GM12865 (cell line): ENCODE measurements around the gene KLK10.
"Not testable (repeated sequence)": the region's sequence is repeated elsewhere in the genome, so short reads cannot be mapped to it uniquely, and the experiment has no call there.

ENCODE experiments used
- DNase-seq: peaks from one replicate; pipeline ENCODE4 v3.0.0; 2010; ENCODE audit warnings: low read depth
- H3K4me3 ChIP-seq: 2 replicates; pipeline ENCODE4 v1.5.1; 2011; ENCODE audit warnings: mild to moderate bottlenecking, low read depth, low read length, control low read depth
- CTCF ChIP-seq: IDR thresholded peaks from 2 replicates; pipeline ENCODE4 v1.5.1; 2011; ENCODE audit warnings: low read length, control low read depth, low read depth, inconsistent platforms; ENCODE audit not compliant: insufficient read depth; ENCODE audit errors: missing control alignments

KLK10 gene

GRCh38 chr19:50972795-50973376, 46.6 kb downstream of the KLK10 start:
- H3K4me3 ChIP-seq, result no peak overlapping the region
- no peak for TF ChIP-seq CTCF

GRCh38 chr19:50969810-50970209, 49.7 kb downstream of the KLK10 start:
- not testable (repeated sequence) for DNase-seq, H3K4me3 ChIP-seq

More at GRCh38 chr19:50972795-50973376, 46.6 kb downstream of the KLK10 start:
- no peak for DNase-seq

- DNase-seq, result no peak
- TF ChIP-seq CTCF, result no peak
- H3K4me3 ChIP-seq, result no peak within 1 kb of the TSS
Observed at GRCh38 chr19:50969413-50969760, 50.1 kb downstream of the KLK10 start, which contains the start of gene KLK6. Gene KLK6, minus strand, starts transcription at chr19:50969591. Its CDS starts 1,487 bp downstream, at chr19:50968104.

- H3K4me3 ChIP-seq, result no peak overlapping the region
- no peak for DNase-seq
- no peak for TF ChIP-seq CTCF
Observed at GRCh38 chr19:50968716-50969412, 50.6 kb downstream of the KLK10 start.

GRCh38 chr19:50967929-50968715, 51.4 kb downstream of the KLK10 start:
- no peak for TF ChIP-seq CTCF
- DNase-seq, result no peak
- no peak overlapping the region for H3K4me3 ChIP-seq

GRCh38 chr19:50964266-50964665, 55.2 kb downstream of the KLK10 start:
- no peak for TF ChIP-seq CTCF
- no peak overlapping the region for H3K4me3 ChIP-seq
- DNase-seq, result no peak

GRCh38 chr19:50963381-50963780, 56.1 kb downstream of the KLK10 start:
- TF ChIP-seq CTCF, result no peak
- H3K4me3 ChIP-seq, result no peak overlapping the region
- DNase-seq, result no peak
